GM12873 (cell line): Measurements from ENCODE around the gene TUBB6.

ENCODE experiments used
- CTCF ChIP-seq: IDR thresholded peaks from 2 replicates; pipeline ENCODE4 v1.5.1; 2012; ENCODE audit warnings: low read depth, mild to moderate bottlenecking, moderate library complexity, low read length, control low read depth; ENCODE audit not compliant: insufficient read depth; ENCODE audit errors: missing control alignments

Gene TUBB6

GRCh38 chr18:12283256-12283655 lies 24.8 kb upstream of the TUBB6 start:
- TF ChIP-seq CTCF: peak; percentile 7

- no peak for TF ChIP-seq CTCF
These were observed 24.4 kb upstream of the TUBB6 start for GRCh38 chr18:12283666-12284065.

- TF ChIP-seq CTCF: no peak
These were observed 20.8 kb upstream of the TUBB6 start for GRCh38 chr18:12287131-12287681.

- no peak for TF ChIP-seq CTCF
These were observed 20.2 kb upstream of the TUBB6 start for GRCh38 chr18:12287684-12288402.

- no peak for TF ChIP-seq CTCF
These were observed 19.7 kb upstream of the TUBB6 start for GRCh38 chr18:12288403-12288755.

- TF ChIP-seq CTCF: no peak
These were observed 18.0 kb upstream of the TUBB6 start for GRCh38 chr18:12290086-12290485.

GRCh38 chr18:12291161-12291560 lies 16.9 kb upstream of the TUBB6 start:
- no peak for TF ChIP-seq CTCF
